Transverse colon (tissue), 3 donors: ENCODE results near the gene GTF2A1L.

Experiments
- CTCF ChIP-seq, 5 experiments: fragments of 200-600 bp in 3 of 5; fragments of 450-650 bp in 2 of 5; sonication (generic) in 3 of 5; IDR thresholded peaks; 1 replicate in 2 of 5; 2 replicates in 3 of 5; pipeline ENCODE4 v1.5.1; 2016 to 2017; ENCODE audit warnings: antibody characterized with exemption in 5 of 5, inconsistent platforms in 3 of 5, mild to moderate bottlenecking in 2 of 5, moderate library complexity in 1 of 5
- EP300 ChIP-seq: sonication (generic); formaldehyde crosslinking; IDR thresholded peaks from one replicate; pipeline ENCODE4 v1.6.1; 2017; ENCODE audit warnings: antibody characterized with exemption, low read depth

GRCh38 chr2:48592067-48592466 is 25.6 kb upstream of the GTF2A1L start:
- TF ChIP-seq CTCF (IDR thresholded peaks at IDR 0.05): no peak
- no peak for TF ChIP-seq EP300
